Measurements from ENCODE around the gene NOS1. TPM values are rescaled to one million over a fixed set of nuclear protein-coding genes. Genes with fewer than 3 reads are reported as not detected.

Gene NOS1
- total and polyA plus RNA-seq, 2 experiments from 2014 or later, result 0.63 to 3.0 TPM

GRCh38 chr12:117279606-117280005, 81.8 kb downstream of the NOS1 start (continued):
- TF ChIP-seq ZNF462 (CRISPR knock-in tag; IDR thresholded peaks at IDR 0.05) (no peak), REST (IDR thresholded peaks at IDR 0.05; ENCODE audit: unreplicated experiment) (no peak)

- DNase-seq (ENCODE audit: low spot score) (peak; percentile 58), ATAC-seq (peak; percentile 54)
- Mint-ChIP-seq H3K36me3 (ENCODE audit: low read depth) (peaks cover 4% of the 10 kb centered on the region; the same call in 2 of the 3 replicates), H3K4me1 (peaks cover 29% of the 10 kb centered on the region), H3K27ac (no peak overlapping the region), H3K4me3 (no peak overlapping the region), H3K9me3 (peaks cover 5% of the 10 kb centered on the region), H3K27me3 (ENCODE audit: insufficient read depth, low read depth, poor library complexity) (peaks cover 10% of the 10 kb centered on the region)
- peak overlapping the region; percentile 81 for H2AFZ ChIP-seq
- no peak for TF ChIP-seq STAT1 (IDR thresholded peaks at IDR 0.05; ENCODE audit: unreplicated experiment)
- peak; percentile 24 to 28; a peak in 2 of 4 replicates for TF ChIP-seq CTCF (conservative IDR thresholded peaks at IDR 0.05; ENCODE audit: low read depth in 2 of 2)
- TF ChIP-seq NANOG (IDR thresholded peaks at IDR 0.05; ENCODE audit: borderline replicate concordance), result no peak
- H3K36me3 ChIP-seq (ENCODE audit: insufficient read depth), result no peaks in the 10 kb centered on the region; the same call in 1 of the 2 replicates
- no peaks in the 10 kb centered on the region for H4K20me1 ChIP-seq (replicated peaks; ENCODE audit: insufficient read depth)
- H3K4me3 ChIP-seq, result no peak overlapping the region
- no peaks in the 10 kb centered on the region for H3K79me2 ChIP-seq (replicated peaks; ENCODE audit: insufficient read depth)
- peaks cover 29% of the 10 kb centered on the region for H3K4me1 ChIP-seq (ENCODE audit: insufficient read depth)
- no peaks in the 10 kb centered on the region for H3F3A ChIP-seq (replicated peaks; ENCODE audit: low read depth)
- no peak overlapping the region for H3K4me2 ChIP-seq
- no peaks in the 10 kb centered on the region for H3K9me2 ChIP-seq (ENCODE audit: insufficient read depth)
- H3K27me3 ChIP-seq (ENCODE audit: insufficient read depth), result no peaks in the 10 kb centered on the region
- no peak overlapping the region for H3K27ac ChIP-seq (ENCODE audit: low read depth)
These were observed 83.6 kb downstream of the NOS1 start for GRCh38 chr12:117277875-117278274.
